GM23338 (cell line): Measurements from ENCODE around the gene SCGB1A1. TPM values are rescaled to one million over a fixed set of nuclear protein-coding genes. Genes with fewer than 3 reads are reported as not detected.

ENCODE experiments used
- ATAC-seq: fragments of 200-7000 bp; cut with Tn5 transposase; 3 replicates; pipeline ENCODE4 v1.9.1; 2020
- DNase-seq: peaks from one replicate; pipeline ENCODE4 v3.0.0-alpha.2; 2015; ENCODE audit warnings: low spot score
- H2AFZ ChIP-seq: fragments of 200-600 bp; sonication (generic); 2 replicates; pipeline ENCODE4 v1.8.0; 2016; ENCODE audit warnings: antibody characterized with exemption, mild to moderate bottlenecking, moderate library complexity
- H3F3A ChIP-seq: fragments of 200-600 bp; sonication (generic); replicated peaks from 2 replicates; pipeline ENCODE4 v1.8.0; 2017; ENCODE audit warnings: antibody characterized with exemption, mixed run types, low read depth
- H3K27ac ChIP-seq: fragments of 200-600 bp; sonication (generic); 2 replicates; pipeline ENCODE4 v1.6.1; 2016; ENCODE audit warnings: low read depth
- H3K27me3 ChIP-seq: fragments of 200-600 bp; sonication (generic); 2 replicates; pipeline ENCODE4 v1.8.0; 2016; ENCODE audit warnings: mild to moderate bottlenecking, mixed run types, moderate library complexity; ENCODE audit not compliant: insufficient read depth
- H3K36me3 ChIP-seq: fragments of 200-600 bp; sonication (generic); 2 replicates; pipeline ENCODE4 v1.8.0; 2016; ENCODE audit warnings: mild to moderate bottlenecking; ENCODE audit not compliant: insufficient read depth
- H3K4me1 ChIP-seq: fragments of 200-600 bp; sonication (generic); 2 replicates; pipeline ENCODE4 v1.8.0; 2016; ENCODE audit warnings: mild to moderate bottlenecking, moderate library complexity; ENCODE audit not compliant: insufficient read depth
- H3K4me2 ChIP-seq: fragments of 200-600 bp; sonication (generic); 2 replicates; pipeline ENCODE4 v1.7.1; 2017; ENCODE audit warnings: mixed run types
- H3K4me3 ChIP-seq: fragments of 200-600 bp; sonication (generic); 2 replicates; pipeline ENCODE4 v1.6.1; 2016; ENCODE audit warnings: mixed run types
- H3K79me2 ChIP-seq: fragments of 200-600 bp; sonication (generic); replicated peaks from 2 replicates; pipeline ENCODE4 v1.8.0; 2017; ENCODE audit warnings: mild to moderate bottlenecking; ENCODE audit not compliant: insufficient read depth
- H3K9me2 ChIP-seq: fragments of 200-600 bp; sonication (generic); 2 replicates; pipeline ENCODE4 v1.8.0; 2017; ENCODE audit not compliant: insufficient read depth
- H4K20me1 ChIP-seq: fragments of 200-600 bp; sonication (generic); replicated peaks from 2 replicates; pipeline ENCODE4 v1.8.0; 2017; ENCODE audit warnings: mild to moderate bottlenecking; ENCODE audit not compliant: insufficient read depth
- H3K27ac Mint-ChIP-seq: 2 replicates; pipeline ENCODE4 v1.8.0; 2020; ENCODE audit warnings: inconsistent platforms, mild to moderate bottlenecking, moderate library complexity, mixed read lengths
- H3K27me3 Mint-ChIP-seq: 3 replicates; pipeline ENCODE4 v1.8.0; 2022; ENCODE audit warnings: low read depth, mild to moderate bottlenecking, moderate library complexity, mixed read lengths, inconsistent platforms; ENCODE audit not compliant: insufficient read depth, poor library complexity
- H3K36me3 Mint-ChIP-seq: 3 replicates; pipeline ENCODE4 v1.8.0; 2021; ENCODE audit warnings: low read depth, mild to moderate bottlenecking, inconsistent platforms, moderate library complexity, mixed read lengths
- H3K4me1 Mint-ChIP-seq: 3 replicates; pipeline ENCODE4 v1.8.0; 2020; ENCODE audit warnings: mild to moderate bottlenecking, inconsistent platforms, mixed read lengths
- H3K4me3 Mint-ChIP-seq: 3 replicates; pipeline ENCODE4 v1.8.0; 2021; ENCODE audit warnings: moderate library complexity, mild to moderate bottlenecking, inconsistent platforms, mixed read lengths
- H3K9me3 Mint-ChIP-seq: 3 replicates; pipeline ENCODE4 v1.8.0; 2020; ENCODE audit warnings: moderate library complexity, mild to moderate bottlenecking, inconsistent platforms, mixed read lengths
- CREB1 ChIP-seq: fragments of 250-450 bp; sonication (Bioruptor Pico); IDR thresholded peaks from 2 replicates; pipeline ENCODE4 v1.5.0; 2020; ENCODE audit warnings: low read depth, mild to moderate bottlenecking, moderate library complexity
- CTCF ChIP-seq, 2 experiments: fragments of 200-600 bp in 1 of 2; sonication (generic) in 1 of 2; conservative IDR thresholded peaks; 2 replicates each; pipeline versions ENCODE4 v1.5.1 to v1.6.1; 2016 to 2017; ENCODE audit warnings: antibody characterized with exemption in 2 of 2, low read depth in 2 of 2, mild to moderate bottlenecking in 2 of 2, moderate library complexity in 1 of 2
- ETS1 ChIP-seq: IDR thresholded peaks from 2 replicates; pipeline ENCODE4 v1.6.1; 2016; ENCODE audit warnings: antibody characterized with exemption
- EZH2 ChIP-seq: fragments of 200-600 bp; sonication (generic); IDR thresholded peaks from one replicate; pipeline ENCODE4 v1.8.0; 2017; ENCODE audit warnings: antibody characterized with exemption, mild to moderate bottlenecking, low read depth; ENCODE audit not compliant: unreplicated experiment
- EZH2phosphoT487 ChIP-seq: fragments of 200-600 bp; sonication (generic); IDR thresholded peaks from one replicate; pipeline ENCODE4 v1.8.1; 2018; ENCODE audit warnings: antibody characterized with exemption; ENCODE audit not compliant: unreplicated experiment
- JUNB ChIP-seq: IDR thresholded peaks from one replicate; pipeline ENCODE4 v1.6.1; 2016; ENCODE audit warnings: antibody characterized with exemption; ENCODE audit not compliant: unreplicated experiment
- NANOG ChIP-seq: IDR thresholded peaks from 2 replicates; pipeline ENCODE4 v1.6.1; 2016; ENCODE audit warnings: antibody characterized with exemption, borderline replicate concordance
- POLR2AphosphoS5 ChIP-seq: IDR thresholded peaks from 2 replicates; pipeline ENCODE4 v1.6.1; 2016; ENCODE audit warnings: antibody characterized with exemption, low read depth
- REST ChIP-seq: IDR thresholded peaks from one replicate; pipeline ENCODE4 v1.6.1; 2018; ENCODE audit warnings: antibody characterized with exemption; ENCODE audit not compliant: unreplicated experiment
- STAT1 ChIP-seq: IDR thresholded peaks from one replicate; pipeline ENCODE4 v1.6.1; 2016; ENCODE audit warnings: antibody characterized with exemption; ENCODE audit not compliant: unreplicated experiment
- ZNF114 ChIP-seq: fragments of 250-450 bp; sonication (Bioruptor Pico); IDR thresholded peaks from 2 replicates; pipeline ENCODE4 v1.5.0; 2020; ENCODE audit warnings: mild to moderate bottlenecking, moderate library complexity
- ZNF331 ChIP-seq: fragments of 250-450 bp; sonication (Bioruptor Pico); IDR thresholded peaks from 2 replicates; pipeline ENCODE4 v1.5.0; 2020; ENCODE audit warnings: low read depth, mild to moderate bottlenecking, moderate library complexity
- ZNF462 ChIP-seq: fragments of 250-450 bp; sonication (Bioruptor Pico); IDR thresholded peaks from 2 replicates; pipeline ENCODE4 v1.5.0; 2020; ENCODE audit warnings: mild to moderate bottlenecking, moderate library complexity
- polyA plus RNA-seq: library from polyadenylated mRNA; unstranded; fragments of >200 nt; fragmentation: Nextera tagmentation; extraction: Ambion mirVana; gene quantifications from 2 replicates; pipeline ENCODE4 v1.2.1, GENCODE V29; 2016
- total RNA-seq: library from RNA; depleted of rRNA; stranded (reverse); fragments of >200 nt; shearing (Covaris generic); gene quantifications from 2 replicates; pipeline ENCODE4 v1.2.3, GENCODE V29; 2014

Gene SCGB1A1
- total and polyA plus RNA-seq, 2 experiments from 2014 or later: not detected

GRCh38 chr11:62398011-62398994 is 20.5 kb upstream of the SCGB1A1 start:
- no peak for ATAC-seq
- H3K27ac Mint-ChIP-seq: no peak overlapping the region
- no peak overlapping the region for H3K4me2 ChIP-seq

More at GRCh38 chr11:62398011-62398994, 20.5 kb upstream of the SCGB1A1 start:
- TF ChIP-seq EZH2 (no peak), ZNF114 (CRISPR knock-in tag) (no peak), REST (no peak), STAT1 (no peak), CREB1 (no peak), CTCF (conservative IDR thresholded peaks at IDR 0.05; ENCODE audit: low read depth in 2 of 2) (no peak), JUNB (no peak), POLR2AphosphoS5 (no peak), ZNF462 (no peak), ETS1 (no peak), EZH2phosphoT487 (no peak), ZNF331 (CRISPR knock-in tag) (no peak), NANOG (no peak)
- no peaks in the 10 kb centered on the region for H3K79me2 ChIP-seq
- no peaks in the 10 kb centered on the region for H3K9me3 Mint-ChIP-seq
- peaks cover 38% of the 10 kb centered on the region for H3K4me1 Mint-ChIP-seq
- peaks cover 13% of the 10 kb centered on the region for H3K27me3 Mint-ChIP-seq
- no peaks in the 10 kb centered on the region for H3K9me2 ChIP-seq
- H2AFZ ChIP-seq: no peak overlapping the region
- H3K27me3 ChIP-seq: no peaks in the 10 kb centered on the region
- H3K4me3 Mint-ChIP-seq: no peak overlapping the region
- peaks cover 8% of the 10 kb centered on the region for H3K4me1 ChIP-seq
- no peaks in the 10 kb centered on the region for H3K36me3 ChIP-seq
- H3K36me3 Mint-ChIP-seq: no peaks in the 10 kb centered on the region
- H3K4me3 ChIP-seq: no peak overlapping the region
- H3F3A ChIP-seq: no peaks in the 10 kb centered on the region
- H4K20me1 ChIP-seq: no peaks in the 10 kb centered on the region
- H3K27ac ChIP-seq: no peak overlapping the region
- DNase-seq: no peak
